Medulla oblongata (tissue), 1 donor: ENCODE results near the gene SPATA9.

Source experiments
- DNase-seq: peaks from one replicate; pipeline ENCODE4 v3.0.0-alpha.2; 2015; ENCODE audit errors: extremely low spot score

Gene SPATA9, protein sequence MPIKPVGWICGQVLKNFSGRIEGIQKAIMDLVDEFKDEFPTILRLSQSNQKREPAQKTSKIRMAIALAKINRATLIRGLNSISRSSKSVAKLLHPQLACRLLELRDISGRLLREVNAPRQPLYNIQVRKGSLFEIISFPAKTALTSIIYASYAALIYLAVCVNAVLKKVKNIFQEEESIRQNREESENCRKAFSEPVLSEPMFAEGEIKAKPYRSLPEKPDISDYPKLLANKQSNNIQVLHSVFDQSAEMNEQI

DNA sequence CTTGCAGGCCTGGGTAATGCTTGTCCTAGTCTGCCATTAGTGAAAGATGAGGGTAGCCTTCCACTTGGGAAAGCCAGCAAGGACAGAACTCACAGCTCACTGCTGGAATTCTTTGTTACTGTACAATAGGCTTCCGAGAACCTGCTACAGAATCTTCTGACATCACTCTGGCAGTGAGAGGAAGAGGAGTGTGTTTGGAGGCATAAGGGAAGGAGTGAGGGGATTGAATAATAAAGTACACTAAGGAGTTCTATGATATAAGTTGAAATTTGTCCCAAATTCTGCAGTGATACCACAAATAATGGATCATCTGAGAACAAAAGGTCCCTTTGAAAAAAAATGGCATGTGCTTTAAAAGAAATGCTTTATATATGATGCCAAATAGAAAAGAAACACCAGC lies at the start of gene SPATA9:
Gene SPATA9, minus strand, starts transcription at position 101 of the 400 bp plus-strand sequence. CDS start 137 bp downstream, outside the sequence.
- DNase-seq = no peak

DNA sequence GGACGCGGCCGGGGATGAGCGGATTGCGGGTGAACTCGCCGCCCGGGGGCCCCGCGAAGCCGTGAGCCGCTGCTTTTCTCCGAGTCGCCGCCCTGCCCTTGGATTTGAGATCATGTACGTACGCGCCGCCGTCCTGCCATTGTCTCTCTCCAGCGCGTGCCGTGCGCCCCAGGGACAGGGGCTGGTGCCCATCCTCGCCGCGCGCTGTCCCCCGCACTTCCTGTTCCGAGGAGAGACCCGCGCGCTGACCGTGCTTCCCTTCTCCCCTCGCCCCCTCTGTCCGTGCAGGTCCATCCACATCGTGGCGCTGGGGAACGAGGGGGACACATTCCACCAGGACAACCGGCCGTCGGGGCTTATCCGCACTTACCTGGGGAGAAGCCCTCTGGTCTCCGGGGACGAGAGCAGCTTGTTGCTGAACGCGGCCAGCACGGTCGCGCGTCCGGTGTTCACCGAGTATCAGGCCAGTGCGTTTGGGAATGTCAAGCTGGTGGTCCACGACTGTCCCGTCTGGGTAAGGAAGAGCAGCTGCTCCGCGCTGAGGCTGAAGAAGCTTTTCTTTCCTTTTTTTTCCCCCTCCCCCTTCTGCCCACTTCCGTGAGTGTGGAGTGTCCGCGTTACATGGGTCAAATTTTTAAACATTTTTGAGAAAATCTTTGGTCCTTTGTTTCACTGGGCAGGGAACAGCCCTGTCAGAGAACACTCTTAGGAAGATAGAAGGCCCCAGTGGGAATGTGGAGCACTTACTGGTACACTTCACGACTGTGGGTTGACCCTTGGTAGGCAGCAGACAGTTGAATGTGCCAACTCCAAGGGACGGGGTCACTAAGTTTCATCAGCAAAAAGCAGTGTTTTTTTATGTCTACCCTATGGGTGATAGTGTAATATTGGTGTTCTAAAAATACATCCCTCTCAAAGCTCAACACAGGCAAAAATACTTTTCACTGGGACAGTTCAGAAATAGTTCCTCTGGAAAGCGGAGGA lies 49.1 kb upstream of the SPATA9 start:
- DNase-seq = peak; percentile 58

GRCh38 chr5:95730730-95731570 lies 48.2 kb upstream of the SPATA9 start, which contains the start of gene RHOBTB3:
RHOBTB3 (plus strand) TSS chr5:95731336; CDS start chr5:95731683, 347 bp downstream.
- DNase-seq = peak; percentile 91

- no peak for DNase-seq
Measured at GRCh38 chr5:95730011-95730700, 47.4 kb upstream of the SPATA9 start.

GRCh38 chr5:95729115-95730010 lies 46.6 kb upstream of the SPATA9 start:
- no peak for DNase-seq

- DNase-seq = no peak
Measured at GRCh38 chr5:95728494-95729114, 45.8 kb upstream of the SPATA9 start.

DNA sequence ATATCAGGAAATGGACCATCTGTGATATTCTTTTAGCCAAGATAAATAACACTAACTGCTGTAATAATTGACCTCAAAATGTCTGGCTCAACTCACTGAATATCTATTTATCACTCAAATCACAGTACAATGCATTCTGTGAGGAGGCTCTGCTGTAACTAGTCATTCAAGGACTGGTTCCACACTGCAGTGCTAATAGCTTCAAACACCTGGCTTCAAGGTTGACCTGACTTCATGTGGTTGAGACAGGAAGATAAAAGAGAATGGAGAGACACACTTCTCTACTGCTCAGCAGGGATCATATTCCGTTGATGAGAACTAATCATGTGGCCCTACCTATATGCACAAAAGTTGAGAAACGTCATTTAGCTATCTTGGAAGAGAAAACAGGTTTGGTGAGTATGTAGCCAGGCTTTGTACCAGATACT lies 45.0 kb upstream of the SPATA9 start:
- no peak for DNase-seq

DNA sequence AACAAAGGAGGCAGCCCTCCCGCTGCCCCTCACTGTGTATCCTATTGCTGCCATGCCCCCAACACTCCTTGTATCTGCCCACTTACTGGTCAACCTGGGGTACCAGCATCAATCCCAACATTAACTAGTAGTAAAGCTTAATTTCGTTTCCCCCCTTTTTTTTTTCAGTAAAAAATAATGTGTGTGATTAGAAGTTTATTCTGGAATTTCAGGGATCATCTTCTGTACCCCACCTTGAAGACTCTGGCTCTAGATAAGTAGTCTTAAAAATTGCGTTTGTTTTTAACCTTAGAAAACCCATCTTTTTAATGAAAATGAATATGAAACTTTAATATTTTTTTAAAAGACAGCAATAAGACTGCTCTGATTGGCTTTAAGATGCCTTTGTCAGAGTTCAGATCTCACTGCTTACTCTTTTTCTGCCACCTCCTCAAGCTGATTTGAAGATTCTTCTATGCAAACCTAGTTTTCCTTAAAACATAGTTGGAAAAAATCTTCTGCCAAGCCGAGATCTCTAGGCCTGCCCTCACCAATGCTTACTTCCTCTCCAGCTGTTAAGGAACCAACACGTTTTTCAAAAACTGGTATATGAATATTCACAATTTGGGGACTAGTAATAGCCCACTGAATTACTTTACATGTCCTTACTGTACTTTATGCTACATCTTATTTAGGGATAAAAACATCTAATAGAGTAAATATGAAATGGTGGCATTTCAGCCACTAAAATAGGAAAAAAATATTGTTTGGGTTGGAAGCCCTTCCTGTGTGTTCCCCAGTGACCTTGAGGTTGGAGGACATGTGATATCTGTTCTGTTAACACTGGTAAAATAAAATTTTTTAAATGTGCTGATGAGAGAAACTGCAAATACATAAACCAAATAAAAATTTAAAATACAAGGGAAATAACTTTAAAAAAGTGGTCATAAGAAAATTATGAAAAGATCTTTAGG lies 44.3 kb upstream of the SPATA9 start:
- DNase-seq = no peak

DNA sequence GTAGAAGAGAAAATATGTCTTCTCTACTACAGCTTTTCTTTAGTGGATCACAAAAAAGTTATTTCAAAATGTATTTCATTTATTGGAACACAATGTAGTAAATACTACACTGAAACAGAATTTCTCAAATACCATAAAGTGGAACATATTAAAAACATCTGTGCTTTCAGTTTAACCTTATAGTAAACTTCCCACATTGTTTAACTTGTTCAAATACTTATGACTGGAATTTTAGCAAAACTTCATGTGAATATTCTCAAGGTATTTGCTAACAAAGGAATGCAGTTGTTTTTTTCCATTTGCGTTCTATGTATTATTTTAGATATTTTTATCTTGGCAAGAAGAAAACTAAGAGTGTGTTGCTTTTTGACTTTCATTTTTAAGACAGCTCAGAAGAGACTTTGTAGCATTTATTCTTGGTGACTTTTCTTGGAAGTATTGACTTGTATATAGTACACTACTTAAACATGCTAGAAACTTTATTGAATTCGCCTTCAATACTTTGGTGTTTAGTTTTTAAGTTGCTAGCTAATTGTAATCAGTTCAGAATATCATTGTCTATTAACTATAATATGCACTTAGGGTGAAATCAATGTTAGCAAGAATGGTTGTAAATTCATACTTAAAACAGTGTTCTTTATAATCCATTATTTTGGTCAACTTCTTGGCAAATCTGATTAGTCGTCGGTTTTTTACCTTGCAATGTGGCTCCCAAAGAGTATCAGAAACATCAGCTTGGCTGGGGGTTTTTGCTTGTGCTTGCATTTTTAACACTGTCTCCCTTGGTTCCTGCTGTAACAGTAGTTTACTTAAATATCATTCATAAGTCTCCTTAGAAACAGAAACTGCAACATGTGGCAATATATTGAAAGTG lies 43.4 kb upstream of the SPATA9 start:
- DNase-seq = no peak

- DNase-seq = no peak
Measured at GRCh38 chr5:95725071-95725820, 42.5 kb upstream of the SPATA9 start.

- DNase-seq = no peak
Measured at GRCh38 chr5:95723632-95724369, 41.0 kb upstream of the SPATA9 start.

DNA sequence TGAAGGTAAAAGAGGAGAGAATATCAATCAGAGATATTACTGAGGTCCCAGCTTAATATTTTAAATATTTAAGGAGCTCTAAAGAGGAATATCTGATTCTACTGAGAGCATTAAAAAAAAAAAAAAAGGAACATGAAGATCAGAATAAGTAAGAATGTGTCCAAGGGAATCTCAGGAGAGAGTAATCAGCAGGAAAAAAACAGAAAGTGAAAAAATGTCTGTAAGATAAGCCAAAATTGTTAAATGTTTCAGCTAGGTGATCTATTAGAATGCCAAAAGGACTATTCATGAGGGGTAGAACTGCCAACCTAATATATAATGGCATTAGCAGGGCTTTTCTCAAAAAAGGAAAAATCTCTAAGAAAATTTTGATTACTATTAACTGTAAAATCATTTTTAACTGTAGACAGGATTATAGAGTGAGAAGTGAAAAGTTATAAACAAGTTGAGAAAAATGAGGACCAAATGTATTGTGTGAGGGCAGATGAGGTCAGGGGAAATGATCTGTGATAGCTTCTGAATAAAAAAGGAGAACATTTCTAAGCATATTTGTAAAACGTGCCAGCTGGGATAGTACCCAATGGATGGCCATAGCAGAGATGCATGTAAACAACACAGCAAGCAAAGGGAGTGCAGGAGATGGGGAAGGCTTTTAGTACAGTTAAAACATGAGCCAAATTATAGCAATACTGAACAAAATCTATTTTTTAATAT lies 38.9 kb upstream of the SPATA9 start:
- no peak for DNase-seq

- peak; percentile 46 for DNase-seq
Measured at GRCh38 chr5:95720094-95720786, 37.4 kb upstream of the SPATA9 start.

DNA sequence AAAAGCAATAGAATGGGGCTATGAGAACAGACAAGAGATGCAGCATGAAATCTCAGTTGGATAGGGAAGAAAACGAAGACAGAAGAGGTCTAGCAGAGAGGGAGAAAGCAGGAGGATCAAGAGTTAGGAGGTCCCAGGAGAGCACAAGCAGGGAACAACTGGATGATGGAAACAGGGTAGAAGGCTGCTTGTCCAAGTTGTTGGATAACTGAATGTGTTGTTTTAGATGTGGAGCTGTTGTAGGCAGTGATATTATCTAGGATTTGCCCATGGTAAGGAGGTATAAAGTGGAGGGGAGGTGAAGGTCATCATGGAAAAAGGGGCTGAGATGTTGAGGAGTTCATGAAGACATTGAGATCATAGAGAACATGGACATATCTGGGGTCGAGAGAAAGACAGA lies 35.9 kb upstream of the SPATA9 start:
- DNase-seq = no peak

- DNase-seq = no peak
Measured at GRCh38 chr5:95718203-95718602, 35.4 kb upstream of the SPATA9 start.
